SK-N-SH (cell line): ENCODE measurements around the gene HNRNPUL1. TPM values are rescaled to one million over a fixed set of nuclear protein-coding genes. Genes with fewer than 3 reads are reported as not detected.

Experiments
- CTCF ChIA-PET: fragments of 300-600, 350-600 bp; formaldehyde crosslinking; extraction: SDS; loops from one replicate; lab custom pipeline; 2021; lab: Yijun Ruan, JAX
- POLR2A ChIA-PET: fragments of 350-600 bp; sonication (Branson Sonifier 250); formaldehyde crosslinking; extraction: SDS; loops from one replicate; lab custom pipeline; 2020; ENCODE audit warnings: antibody characterized with exemption, inconsistent platforms; lab: Yijun Ruan, JAX
- DNase-seq: peaks from one replicate; pipeline ENCODE4 v3.0.0; 2012
- H2AFZ ChIP-seq: fragments of 200-600 bp; sonication (generic); 2 replicates; pipeline ENCODE4 v1.8.1; 2016; ENCODE audit warnings: antibody characterized with exemption, mild to moderate bottlenecking, low read depth
- H3F3A ChIP-seq: fragments of 200-600 bp; sonication (generic); replicated peaks from 2 replicates; pipeline ENCODE3; 2016; ENCODE audit warnings: antibody characterized with exemption, mild to moderate bottlenecking; ENCODE audit not compliant: insufficient read depth
- H3K27ac ChIP-seq, 2 experiments: fragments of 200-500 bp in 1 of 2; fragments of 200-600 bp in 1 of 2; sonication (Bioruptor generic) in 1 of 2; sonication (generic), shearing (Covaris generic) in 1 of 2; 2 replicates each; pipeline versions ENCODE4 v1.5.1 to v1.6.1; 2014 to 2016; ENCODE audit warnings: low read depth in 2 of 2, inconsistent platforms in 1 of 2, low read length in 1 of 2, mild to moderate bottlenecking in 1 of 2, mixed read lengths in 1 of 2
- H3K27me3 ChIP-seq: fragments of 200-600 bp; sonication (generic), shearing (Covaris generic); 2 replicates; pipeline ENCODE4 v1.6.1; 2016; ENCODE audit warnings: mixed run types; ENCODE audit not compliant: insufficient read depth
- H3K36me3 ChIP-seq, 2 experiments: fragments of 200-500 bp in 1 of 2; fragments of 200-600 bp in 1 of 2; sonication (Bioruptor generic) in 1 of 2; sonication (generic) in 1 of 2; replicated peaks in 1 of 2; 2 replicates each; pipeline versions ENCODE3 to v1.5.1; 2014 to 2016; ENCODE audit warnings: low read length in 1 of 2, mild to moderate bottlenecking in 1 of 2; ENCODE audit not compliant: insufficient read depth in 2 of 2, control insufficient read depth in 1 of 2
- H3K4me1 ChIP-seq, 2 experiments: fragments of 200-500 bp in 1 of 2; fragments of 200-600 bp in 1 of 2; sonication (Bioruptor generic) in 1 of 2; sonication (generic), shearing (Covaris generic) in 1 of 2; 2 replicates each; pipeline versions ENCODE4 v1.5.1 to v1.6.1; 2014 to 2016; ENCODE audit warnings: low read depth in 1 of 2, low read length in 1 of 2, mixed run types in 1 of 2; ENCODE audit not compliant: insufficient read depth in 2 of 2, control insufficient read depth in 1 of 2
- H3K4me2 ChIP-seq: fragments of 200-600 bp; sonication (generic), shearing (Covaris generic); 2 replicates; pipeline ENCODE4 v1.6.1; 2017; ENCODE audit warnings: mixed run types
- H3K4me3 ChIP-seq, 2 experiments: fragments of 200-500 bp in 1 of 2; fragments of 200-600 bp in 1 of 2; sonication (Bioruptor generic) in 1 of 2; sonication (generic), shearing (Covaris generic) in 1 of 2; 2 replicates each; pipeline versions ENCODE4 v1.5.1 to v1.8.1; 2014 to 2016; ENCODE audit warnings: low read depth in 2 of 2, inconsistent platforms in 1 of 2, low read length in 1 of 2, mild to moderate bottlenecking in 1 of 2, mixed read lengths in 1 of 2, moderate library complexity in 1 of 2
- H3K79me2 ChIP-seq: fragments of 200-600 bp; sonication (generic); 2 replicates; pipeline ENCODE4 v1.8.1; 2017; ENCODE audit warnings: mild to moderate bottlenecking; ENCODE audit not compliant: insufficient read depth
- H3K9ac ChIP-seq: fragments of 200-600 bp; sonication (generic); 2 replicates; pipeline ENCODE4 v1.6.1; 2017; ENCODE audit warnings: mixed run types
- H3K9me2 ChIP-seq: fragments of 200-600 bp; sonication (generic); 2 replicates; pipeline ENCODE4 v1.6.1; 2017; ENCODE audit warnings: mixed run types
- H3K9me3 ChIP-seq: fragments of 200-600 bp; sonication (generic); 2 replicates; pipeline ENCODE4 v1.6.1; 2017; ENCODE audit warnings: mixed run types, mild to moderate bottlenecking, moderate library complexity
- H4K20me1 ChIP-seq: fragments of 200-600 bp; sonication (generic); 2 replicates; pipeline ENCODE4 v1.6.1; 2017; ENCODE audit warnings: mild to moderate bottlenecking, mixed run types; ENCODE audit not compliant: insufficient read depth
- FOXM1 ChIP-seq: IDR thresholded peaks from 2 replicates; pipeline ENCODE4 v1.4.0; 2012; ENCODE audit warnings: low read depth, mild to moderate bottlenecking
- MAX ChIP-seq: IDR thresholded peaks from 2 replicates; pipeline ENCODE4 v1.4.0; 2012; ENCODE audit warnings: low read depth
- NRF1 ChIP-seq: IDR thresholded peaks from 2 replicates; pipeline ENCODE4 v1.6.1; 2012; ENCODE audit warnings: low read depth, mild to moderate bottlenecking, low read length
- PBX3 ChIP-seq: IDR thresholded peaks from 2 replicates; pipeline ENCODE4; 2012
- POLR2AphosphoS5 ChIP-seq: IDR thresholded peaks from 2 replicates; pipeline ENCODE4 v1.6.1; 2012; ENCODE audit warnings: low read depth, low read length
- RAD21 ChIP-seq: IDR thresholded peaks from 2 replicates; pipeline ENCODE4 v1.6.1; 2012; ENCODE audit warnings: mild to moderate bottlenecking, low read length
- RCOR1 ChIP-seq: fragments of 150-350 bp; IDR thresholded peaks from 2 replicates; pipeline ENCODE4 v1.6.1; 2017; ENCODE audit warnings: antibody characterized with exemption, low read length
- REST ChIP-seq: IDR thresholded peaks from 2 replicates; pipeline ENCODE4 v1.6.1; 2012; ENCODE audit warnings: mild to moderate bottlenecking, low read depth, low read length, moderate library complexity
- RFX5 ChIP-seq: IDR thresholded peaks from 2 replicates; pipeline ENCODE4 v1.6.1; 2012; ENCODE audit warnings: mild to moderate bottlenecking, improper control_type of control experiment, low read length
- SIN3A ChIP-seq: IDR thresholded peaks from 2 replicates; pipeline ENCODE4 v1.6.1; 2012; ENCODE audit warnings: low read depth, mild to moderate bottlenecking, low read length, moderate library complexity, borderline replicate concordance
- SMC3 ChIP-seq: IDR thresholded peaks from 2 replicates; pipeline ENCODE4 v1.6.1; 2012; ENCODE audit warnings: low read depth, low read length, improper control_type of control experiment
- USF2 ChIP-seq: fragments of 150-350 bp; IDR thresholded peaks from 2 replicates; pipeline ENCODE4 v1.6.1; 2017; ENCODE audit warnings: antibody characterized with exemption, low read length, low read depth, borderline replicate concordance
- YY1 ChIP-seq: IDR thresholded peaks from 2 replicates; pipeline ENCODE4 v1.4.0; 2012; ENCODE audit warnings: low read depth, mild to moderate bottlenecking
- WGBS: methylation state at CpG from one replicate; pipeline ENCODE4 v1.1.6; 2017; ENCODE audit warnings: low lambda C conversion rate; 5-methylcytosine and 5-hydroxymethylcytosine counted together
- polyA plus RNA-seq, 3 experiments: library from polyadenylated mRNA; depleted of rRNA; stranded (reverse); fragments of >200 nt; gene quantifications; 2 replicates each; pipeline ENCODE4 v1.2.3, GENCODE V29; 2012
- TF ChIP-seq, protein P1 (sequence below): IDR thresholded peaks from 2 replicates; pipeline ENCODE4 v1.4.0; 2012; ENCODE audit warnings: low read depth, borderline replicate concordance

The HNRNPUL1 gene
- polyA plus RNA-seq, 1 of the 3 experiments (the other 2 are of a cell fraction), result 41.5 TPM

GRCh38 chr19:41320568-41320967, 56.4 kb downstream of the HNRNPUL1 start:
- POLR2A ChIA-PET, result no interaction called here
- CTCF ChIA-PET, result interaction anchor here (0.9 to 6.9 kb wide), 5 partner anchors 13 to 111 kb away, joined by 3 to 54 read pairs (median 4); no protein-coding TSS in a partner anchor
- peaks cover 31 to 40% of the 10 kb centered on the region in 2 experiments for H3K36me3 ChIP-seq
- no peak overlapping the region for H3K4me2 ChIP-seq
- no peaks in the 10 kb centered on the region for H3K9me3 ChIP-seq
- peak overlapping the region in 1 of 2 experiments; percentile 100; a peak in 2 of 4 replicates for H3K27ac ChIP-seq
- 98% methylated on average over 4 of the region's 4 CpGs for WGBS
- H4K20me1 ChIP-seq, result no peaks in the 10 kb centered on the region
- TF ChIP-seq, protein P1, sequence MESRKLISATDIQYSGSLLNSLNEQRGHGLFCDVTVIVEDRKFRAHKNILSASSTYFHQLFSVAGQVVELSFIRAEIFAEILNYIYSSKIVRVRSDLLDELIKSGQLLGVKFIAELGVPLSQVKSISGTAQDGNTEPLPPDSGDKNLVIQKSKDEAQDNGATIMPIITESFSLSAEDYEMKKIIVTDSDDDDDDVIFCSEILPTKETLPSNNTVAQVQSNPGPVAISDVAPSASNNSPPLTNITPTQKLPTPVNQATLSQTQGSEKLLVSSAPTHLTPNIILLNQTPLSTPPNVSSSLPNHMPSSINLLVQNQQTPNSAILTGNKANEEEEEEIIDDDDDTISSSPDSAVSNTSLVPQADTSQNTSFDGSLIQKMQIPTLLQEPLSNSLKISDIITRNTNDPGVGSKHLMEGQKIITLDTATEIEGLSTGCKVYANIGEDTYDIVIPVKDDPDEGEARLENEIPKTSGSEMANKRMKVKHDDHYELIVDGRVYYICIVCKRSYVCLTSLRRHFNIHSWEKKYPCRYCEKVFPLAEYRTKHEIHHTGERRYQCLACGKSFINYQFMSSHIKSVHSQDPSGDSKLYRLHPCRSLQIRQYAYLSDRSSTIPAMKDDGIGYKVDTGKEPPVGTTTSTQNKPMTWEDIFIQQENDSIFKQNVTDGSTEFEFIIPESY, result no peak
- peak; percentile 1; the same call in 1 of the 2 replicates for TF ChIP-seq PBX3
- TF ChIP-seq, all 33 proteins: peak for 1
- Histone ChIP-seq H3K9me2 (no peaks in the 10 kb centered on the region), H3K27me3 (no peaks in the 10 kb centered on the region), H2AFZ (no peak overlapping the region), H3K4me1 (peaks cover 34 to 43% of the 10 kb centered on the region in 2 experiments), H3K79me2 (peaks cover 45% of the 10 kb centered on the region), H3K9ac (no peak overlapping the region), H3F3A (peaks cover 49% of the 10 kb centered on the region), H3K4me3 (no peak overlapping the region)
- DNase-seq, result no peak

DNA sequence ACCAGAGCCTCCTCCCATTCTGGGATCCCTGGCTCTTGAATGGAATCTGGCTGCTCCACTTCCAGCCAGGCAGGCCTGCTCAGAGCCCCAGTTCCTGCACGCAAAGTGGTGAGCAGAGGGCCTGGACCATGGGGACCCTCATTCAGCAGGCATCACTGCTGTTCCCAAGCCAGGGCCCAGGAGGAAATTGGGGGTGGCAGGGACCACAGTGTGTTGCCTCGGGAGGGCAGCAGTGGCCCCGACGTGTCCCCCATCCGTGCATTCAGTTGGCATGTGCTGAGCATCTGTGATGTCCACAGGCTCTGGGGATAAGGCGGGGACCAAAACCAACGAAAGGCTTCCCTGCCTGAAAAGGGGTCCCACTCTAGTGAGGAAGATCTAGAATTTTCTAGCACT, 57.0 kb downstream of the HNRNPUL1 start:
- Histone ChIP-seq H3K9me2 (no peaks in the 10 kb centered on the region), H4K20me1 (no peaks in the 10 kb centered on the region), H3K4me2 (no peak overlapping the region; the same call in 1 of the 2 replicates), H3K4me3 (no peak overlapping the region), H3K9me3 (no peaks in the 10 kb centered on the region), H3K4me1 (peaks cover 41 to 49% of the 10 kb centered on the region in 2 experiments), H3K9ac (peak overlapping the region; percentile 87; the same call in 1 of the 2 replicates), H3K36me3 (peaks cover 29 to 39% of the 10 kb centered on the region in 2 experiments), H3K79me2 (peaks cover 46% of the 10 kb centered on the region), H2AFZ (no peak overlapping the region), H3F3A (peaks cover 49% of the 10 kb centered on the region), H3K27ac (peak overlapping the region; percentile 44 to 100; a peak in 3 of 4 replicates), H3K27me3 (no peaks in the 10 kb centered on the region)
- ChIA-PET POLR2A (interaction anchor here (0.9 kb wide), 1 partner anchor 75 kb away, joined by 5 read pairs; no protein-coding TSS in a partner anchor), CTCF (interaction anchor here (0.8 to 6.9 kb wide), 17 partner anchors 8 to 110 kb away, joined by 3 to 54 read pairs (median 4); partner anchors contain the start of gene TGFB1)
- WGBS, result 78% methylated on average over 7 of the region's 7 CpGs
- no peak for DNase-seq
- TF ChIP-seq FOXM1, result no peak
- no peak for TF ChIP-seq YY1
- TF ChIP-seq PBX3, result no peak
- TF ChIP-seq NRF1, result no peak
- TF ChIP-seq USF2, result no peak
- TF ChIP-seq RFX5, result no peak
- TF ChIP-seq SIN3A, result no peak
- no peak for TF ChIP-seq SMC3
- no peak for TF ChIP-seq RCOR1
- no peak for TF ChIP-seq REST
- TF ChIP-seq RAD21, result no peak
- TF ChIP-seq, protein P1, result no peak
- no peak for TF ChIP-seq POLR2AphosphoS5
- no peak for TF ChIP-seq MAX
